ENCODE results near the gene PTCHD1. TPM values are rescaled to one million over a fixed set of nuclear protein-coding genes. Genes with fewer than 3 reads are reported as not detected.

PTCHD1 gene
- total and polyA plus RNA-seq, 2 donors from 2014 or later: 0.63 TPM; not detected in 1

GRCh38 chrX:23327104-23327503, 7.5 kb upstream of the PTCHD1 start:
- TF ChIP-seq CTCF (IDR thresholded peaks at IDR 0.05; ENCODE audit: borderline replicate concordance, extremely low read depth, insufficient read depth): no peak
- Histone ChIP-seq H3K4me1 (ENCODE audit: control insufficient read depth in 2 of 3, insufficient read depth in 2 of 3, low read depth in 1 of 3, low read length in 3 of 3) (no peaks in the 10 kb centered on the region), H3K4me3 (ENCODE audit: low read length in 3 of 3) (no peak overlapping the region), H3K9ac (ENCODE audit: low read length in 3 of 3) (no peak overlapping the region), H3K36me3 (ENCODE audit: control insufficient read depth in 2 of 3, insufficient read depth in 3 of 3, low read length in 3 of 3) (no peaks in the 10 kb centered on the region), H3K9me3 (ENCODE audit: control insufficient read depth in 2 of 3, insufficient read depth in 1 of 3, low read length in 3 of 3) (no peaks in the 10 kb centered on the region), H3K27me3 (ENCODE audit: control insufficient read depth, insufficient read depth, low read length) (peaks cover 2% of the 10 kb centered on the region), H3K27ac (ENCODE audit: low read depth in 2 of 2, low read length in 2 of 2) (no peak overlapping the region)
- DNase-seq: peak in 2 of 5 donors; percentile 16 to 39
- FAIRE-seq: no peak
- intact Hi-C loops (cut with DNase I): no loop called here

- Histone ChIP-seq H3K27me3 (ENCODE audit: control insufficient read depth, insufficient read depth, low read length) (peaks cover 14% of the 10 kb centered on the region), H3K4me3 (ENCODE audit: low read length in 3 of 3) (no peak overlapping the region), H3K36me3 (ENCODE audit: control insufficient read depth in 2 of 3, insufficient read depth in 3 of 3, low read length in 3 of 3) (no peaks in the 10 kb centered on the region), H3K9ac (ENCODE audit: low read length in 3 of 3) (no peak overlapping the region), H3K27ac (ENCODE audit: low read depth in 2 of 2, low read length in 2 of 2) (no peak overlapping the region), H3K4me1 (ENCODE audit: control insufficient read depth in 2 of 3, insufficient read depth in 2 of 3, low read depth in 1 of 3, low read length in 3 of 3) (peaks cover 0 to 2% (median 0%) of the 10 kb centered on the region in 3 donors), H3K9me3 (ENCODE audit: control insufficient read depth in 2 of 3, insufficient read depth in 1 of 3, low read length in 3 of 3) (no peaks in the 10 kb centered on the region)
- FAIRE-seq (no peak), DNase-seq (peak in 2 of 5 donors; percentile 4 to 28)
- intact Hi-C loops (cut with DNase I): no loop called here
- no peak for TF ChIP-seq CTCF (IDR thresholded peaks at IDR 0.05; ENCODE audit: borderline replicate concordance, extremely low read depth, insufficient read depth)
Measured at GRCh38 chrX:23331701-23332100, 2.9 kb upstream of the PTCHD1 start.

- Histone ChIP-seq H3K36me3 (ENCODE audit: control insufficient read depth in 2 of 3, insufficient read depth in 3 of 3, low read length in 3 of 3) (no peaks in the 10 kb centered on the region), H3K9ac (ENCODE audit: low read length in 3 of 3) (no peak overlapping the region), H3K9me3 (ENCODE audit: control insufficient read depth in 2 of 3, insufficient read depth in 1 of 3, low read length in 3 of 3) (no peaks in the 10 kb centered on the region), H3K4me1 (ENCODE audit: control insufficient read depth in 2 of 3, insufficient read depth in 2 of 3, low read depth in 1 of 3, low read length in 3 of 3) (peaks cover 0 to 2% (median 0%) of the 10 kb centered on the region in 3 donors), H3K4me3 (ENCODE audit: low read length in 3 of 3) (no peak overlapping the region), H3K27ac (ENCODE audit: low read depth in 2 of 2, low read length in 2 of 2) (no peak overlapping the region), H3K27me3 (ENCODE audit: control insufficient read depth, insufficient read depth, low read length) (peaks cover 17% of the 10 kb centered on the region)
- intact Hi-C loops (cut with DNase I): no loop called here
- DNase-seq (peak in 3 of 5 donors; percentile 15 to 37 (median 16)), FAIRE-seq (no peak)
- no peak for TF ChIP-seq CTCF (IDR thresholded peaks at IDR 0.05; ENCODE audit: borderline replicate concordance, extremely low read depth, insufficient read depth)
Measured at GRCh38 chrX:23332101-23332887, 2.4 kb upstream of the PTCHD1 start.

Measured in kidney (tissue), 14 donors.